Neuronal stem cell (in vitro differentiated cells): ENCODE results near the gene RAB2B.

ENCODE experiments used
- DNase-seq: peaks from one replicate; pipeline ENCODE4 v3.0.0-alpha.2; 2013; ENCODE audit warnings: low spot score
- H2AFZ ChIP-seq: one replicate; pipeline ENCODE4 v1.6.1; 2013; ENCODE audit warnings: mild to moderate bottlenecking, low read length, inconsistent platforms
- H2AK5ac ChIP-seq: 2 replicates; pipeline ENCODE4 v1.6.1; 2013; ENCODE audit warnings: low read depth, mild to moderate bottlenecking, inconsistent platforms, low read length, moderate library complexity, mixed read lengths
- H2BK120ac ChIP-seq: 2 replicates; pipeline ENCODE4 v1.6.1; 2013; ENCODE audit warnings: low read depth, mild to moderate bottlenecking, inconsistent platforms, low read length, moderate library complexity, mixed read lengths
- H2BK12ac ChIP-seq: one replicate; pipeline ENCODE4 v1.6.1; 2013; ENCODE audit warnings: low read length, inconsistent platforms
- H2BK15ac ChIP-seq: 2 replicates; pipeline ENCODE4 v1.6.1; 2013; ENCODE audit warnings: mild to moderate bottlenecking, low read length, inconsistent platforms, mixed read lengths
- H2BK5ac ChIP-seq: one replicate; pipeline ENCODE4 v1.6.1; 2013; ENCODE audit warnings: inconsistent platforms, mild to moderate bottlenecking, low read length, moderate library complexity
- H3K14ac ChIP-seq: one replicate; pipeline ENCODE4 v1.6.1; 2013; ENCODE audit warnings: low read length, inconsistent platforms
- H3K18ac ChIP-seq: 2 replicates; pipeline ENCODE4 v1.6.1; 2013; ENCODE audit warnings: low read length, inconsistent platforms
- H3K23ac ChIP-seq: 2 replicates; pipeline ENCODE4 v1.6.1; 2013; ENCODE audit warnings: low read depth, mild to moderate bottlenecking, mixed read lengths, low read length, inconsistent platforms; ENCODE audit not compliant: poor library complexity
- H3K27ac ChIP-seq: replicated peaks from 3 replicates; pipeline ENCODE4 v1.5.1; 2013; ENCODE audit warnings: low read length, inconsistent platforms
- H3K27me3 ChIP-seq, 3 experiments: 2 replicates each; pipeline ENCODE4 v1.6.1; 2013; ENCODE audit warnings: low read length in 3 of 3, mild to moderate bottlenecking in 2 of 3, inconsistent platforms in 1 of 3, low read depth in 1 of 3, mixed read lengths in 1 of 3, moderate library complexity in 1 of 3; ENCODE audit not compliant: control insufficient read depth in 3 of 3, insufficient read depth in 3 of 3
- H3K36me3 ChIP-seq, 2 donors: replicated peaks in 1 of 2; 2 replicates each; pipeline ENCODE4 v1.6.1; 2013; ENCODE audit warnings: low read length in 2 of 2; ENCODE audit not compliant: control insufficient read depth in 2 of 2, insufficient read depth in 2 of 2
- H3K4ac ChIP-seq: 2 replicates; pipeline ENCODE4 v1.6.1; 2013; ENCODE audit warnings: inconsistent platforms, mild to moderate bottlenecking, low read length, moderate library complexity
- H3K4me1 ChIP-seq, 2 donors: 1 replicate in 1 of 2; 2 replicates in 1 of 2; pipeline ENCODE4 v1.6.1; 2013; ENCODE audit warnings: low read length in 2 of 2, low read depth in 1 of 2; ENCODE audit not compliant: control insufficient read depth in 2 of 2, insufficient read depth in 1 of 2
- H3K4me2 ChIP-seq: one replicate; pipeline ENCODE4 v1.6.1; 2013; ENCODE audit warnings: mild to moderate bottlenecking, low read length, inconsistent platforms; ENCODE audit not compliant: insufficient read depth, poor library complexity, severe bottlenecking
- H3K4me3 ChIP-seq, 2 donors: 2 replicates each; pipeline ENCODE4 v1.5.1; 2013; ENCODE audit warnings: low read length in 2 of 2, mild to moderate bottlenecking in 2 of 2, inconsistent platforms in 1 of 2, moderate library complexity in 1 of 2
- H3K79me1 ChIP-seq: one replicate; pipeline ENCODE4 v1.6.1; 2013; ENCODE audit warnings: low read depth, mild to moderate bottlenecking, inconsistent platforms, low read length, moderate library complexity
- H3K9ac ChIP-seq: one replicate; pipeline ENCODE4 v1.6.1; 2013; ENCODE audit warnings: mild to moderate bottlenecking, low read depth, low read length, inconsistent platforms; ENCODE audit not compliant: poor library complexity
- H3K9me3 ChIP-seq, 2 donors: replicated peaks in 1 of 2; 2 replicates each; pipeline versions ENCODE3 to v1.6.1; 2013; ENCODE audit warnings: low read length in 2 of 2, mild to moderate bottlenecking in 2 of 2, inconsistent platforms in 1 of 2, low read depth in 1 of 2, mixed read lengths in 1 of 2, moderate library complexity in 1 of 2; ENCODE audit not compliant: control insufficient read depth in 2 of 2, insufficient read depth in 1 of 2
- H4K8ac ChIP-seq: one replicate; pipeline ENCODE4 v1.6.1; 2013; ENCODE audit warnings: low read depth, mild to moderate bottlenecking, inconsistent platforms, low read length, moderate library complexity
- H4K91ac ChIP-seq: one replicate; pipeline ENCODE4 v1.6.1; 2013; ENCODE audit warnings: low read length, low read depth, mild to moderate bottlenecking, inconsistent platforms; ENCODE audit not compliant: poor library complexity
- WGBS, 2 donors: extraction: QIAGEN DNeasy Blood & Tissue Kit; methylation state at CpG; one replicate each; pipeline ENCODE4 v1.1.7; 2013; ENCODE audit warnings: missing lambda C conversion rate in 2 of 2, mixed read lengths in 1 of 2; ENCODE audit not compliant: insufficient read length in 2 of 2, insufficient replicate concordance in 1 of 2; ENCODE audit errors: extremely low coverage in 2 of 2; 5-methylcytosine and 5-hydroxymethylcytosine counted together

RAB2B gene

DNA sequence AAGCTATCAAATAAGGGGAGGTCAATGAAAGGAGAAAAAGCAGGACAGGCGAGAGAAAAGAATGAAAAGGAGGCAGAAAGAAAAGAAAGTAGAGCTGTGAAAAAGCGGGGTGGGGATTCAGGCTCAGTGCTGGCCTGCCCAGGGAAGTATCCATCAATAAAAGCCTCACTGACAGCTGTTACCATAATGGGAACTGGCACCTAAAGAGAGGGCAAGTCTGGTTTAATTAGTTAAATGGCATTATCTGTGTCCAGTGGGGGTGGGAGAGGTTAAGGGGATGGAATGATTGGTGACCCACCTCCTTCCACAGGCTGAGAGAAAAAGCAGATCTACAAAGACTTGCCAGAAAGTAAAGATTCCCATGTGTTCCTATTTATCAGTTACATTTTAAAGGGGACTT lies 42.0 kb upstream of the RAB2B start:
- Histone ChIP-seq H3K9me3 (peaks cover 2 to 4% of the 10 kb centered on the region in 2 donors), H4K8ac (no peak overlapping the region), H3K36me3 (peaks cover 25 to 45% of the 10 kb centered on the region in 2 donors), H3K4me1 (peaks cover 4 to 28% of the 10 kb centered on the region in 2 donors), H3K4me2 (no peak overlapping the region), H3K27me3 (no peaks in the 10 kb centered on the region), H2AK5ac (no peak overlapping the region), H2BK5ac (no peak overlapping the region), H3K27ac (peak overlapping the region; percentile 95), H2AFZ (no peak overlapping the region), H3K14ac (no peak overlapping the region), H2BK120ac (no peak overlapping the region), H2BK15ac (no peak overlapping the region), H3K4me3 (no peak overlapping the region), H4K91ac (no peak overlapping the region), H3K23ac (no peak overlapping the region), H3K18ac (no peak overlapping the region), H3K79me1 (peaks cover 11% of the 10 kb centered on the region), H3K4ac (no peak overlapping the region), H2BK12ac (no peak overlapping the region), H3K9ac (no peak overlapping the region)
- DNase-seq, result no peak
- no CpG with 5 or more reads among the region's 2 CpGs for WGBS, 2 donors

DNA sequence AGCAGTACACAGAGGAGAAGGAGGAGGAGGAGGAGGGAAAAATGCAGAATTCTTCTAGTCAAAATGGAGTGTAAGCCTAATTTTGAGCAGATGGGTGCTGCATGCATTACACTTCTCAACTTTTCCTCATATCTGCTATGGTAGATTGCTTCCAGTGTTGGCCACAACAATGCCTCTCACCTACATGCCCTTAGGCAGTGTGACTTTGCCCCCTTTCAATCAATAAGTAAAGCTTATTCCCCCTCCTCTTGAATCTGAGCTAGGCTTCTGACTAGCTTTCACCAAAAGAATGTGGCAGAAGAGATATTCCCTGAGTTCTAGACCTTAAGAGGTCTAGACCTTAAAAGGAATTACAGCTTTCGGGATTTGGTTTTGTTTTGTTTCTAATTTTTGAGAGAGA lies 37.6 kb upstream of the RAB2B start:
- H3K23ac ChIP-seq, result no peak overlapping the region
- no peak overlapping the region for H3K9ac ChIP-seq
- H3K18ac ChIP-seq, result no peak overlapping the region
- H4K91ac ChIP-seq, result no peak overlapping the region
- H3K9me3 ChIP-seq, result no peaks in the 10 kb centered on the region
- H3K4ac ChIP-seq, result no peak overlapping the region
- H3K79me1 ChIP-seq, result peaks cover 5% of the 10 kb centered on the region
- peaks cover 7 to 9% of the 10 kb centered on the region in 2 donors for H3K4me1 ChIP-seq
- H4K8ac ChIP-seq, result no peak overlapping the region
- no peak overlapping the region for H3K14ac ChIP-seq
- no peaks in the 10 kb centered on the region for H3K27me3 ChIP-seq
- no peak overlapping the region for H3K4me2 ChIP-seq
- no peak overlapping the region for H2BK12ac ChIP-seq
- H2BK120ac ChIP-seq, result no peak overlapping the region
- H3K4me3 ChIP-seq, result no peak overlapping the region
- WGBS, 2 donors, result no CpG with 5 or more reads among the region's 1 CpG
- no peak overlapping the region for H2BK15ac ChIP-seq
- H3K27ac ChIP-seq, result peak overlapping the region; percentile 27
- DNase-seq, result no peak
- peak overlapping the region; percentile 47 for H2AFZ ChIP-seq
- no peak overlapping the region for H2AK5ac ChIP-seq
- no peak overlapping the region for H2BK5ac ChIP-seq
- H3K36me3 ChIP-seq, result peaks cover 0 to 10% of the 10 kb centered on the region in 2 donors

DNA sequence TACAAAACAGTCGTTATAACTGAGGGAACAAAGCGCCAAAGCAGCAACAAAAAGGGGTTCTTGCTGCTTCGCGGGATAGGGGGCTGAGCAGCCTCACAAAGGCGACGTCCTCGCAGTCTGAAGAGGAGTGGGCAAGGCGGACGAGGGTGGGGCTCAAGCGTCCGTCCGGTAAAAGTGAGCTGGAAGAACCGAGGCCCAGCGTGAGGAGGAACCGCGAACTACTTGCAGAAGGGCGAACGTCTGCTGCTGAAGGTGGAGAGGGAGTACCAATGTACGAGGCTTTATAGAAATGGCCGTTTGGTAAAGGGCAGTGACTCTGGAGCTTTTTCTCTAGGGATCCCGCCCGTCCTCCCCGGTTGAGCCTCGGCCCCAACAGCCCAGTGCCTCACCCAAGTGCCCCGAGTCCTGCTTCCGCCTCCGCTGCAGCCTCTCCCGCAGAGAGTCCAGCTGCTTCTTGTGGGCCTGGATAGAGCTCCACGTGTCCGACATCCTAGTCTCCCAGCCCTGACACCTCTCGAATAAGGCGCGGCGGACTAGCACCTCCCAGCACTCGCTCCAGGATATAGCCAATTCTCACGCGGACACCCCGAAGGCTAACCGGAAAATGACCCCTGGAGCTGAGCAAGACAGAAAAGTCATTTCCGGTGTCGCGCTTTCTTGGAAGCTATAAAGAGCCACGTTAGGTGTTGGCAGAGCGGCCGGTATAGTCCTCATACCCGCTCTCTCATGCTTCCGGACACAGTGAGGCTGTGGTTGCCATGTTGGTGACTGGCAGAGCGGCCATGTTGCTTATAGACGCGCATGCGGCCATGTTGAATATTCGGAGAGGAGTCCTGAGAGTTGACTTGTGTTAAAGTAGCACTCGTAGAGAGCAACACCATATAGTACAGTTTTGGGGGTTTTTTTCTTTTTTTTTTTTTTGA lies 34.2 kb upstream of the RAB2B start, which contains the start of gene METTL3:
METTL3 (minus strand) TSS at position 606 of the 923 bp plus-strand sequence; CDS start at position 489, 117 bp downstream.
- peak within 1 kb of the TSS; percentile 8 for H2BK15ac ChIP-seq
- H4K8ac ChIP-seq, result peak within 1 kb of the TSS; percentile 5
- peak; percentile 92 for DNase-seq
- no peaks in the 10 kb centered on the region for H3K9me3 ChIP-seq
- H3K23ac ChIP-seq, result no peak within 1 kb of the TSS
- H2BK5ac ChIP-seq, result peak within 1 kb of the TSS; percentile 76
- peak within 1 kb of the TSS; percentile 16 for H2AK5ac ChIP-seq
- H2BK120ac ChIP-seq, result no peak within 1 kb of the TSS
- H3K14ac ChIP-seq, result no peak within 1 kb of the TSS
- H3K36me3 ChIP-seq, result peaks cover 3 to 36% of the 10 kb centered on the region in 2 donors
- H3K4me3 ChIP-seq, result peak within 1 kb of the TSS; percentile 90
- H4K91ac ChIP-seq, result peak within 1 kb of the TSS; percentile 34
- H3K79me1 ChIP-seq, result peaks cover 6% of the 10 kb centered on the region
- peaks cover 5 to 9% of the 10 kb centered on the region in 2 donors for H3K4me1 ChIP-seq
- H3K4ac ChIP-seq, result no peak within 1 kb of the TSS
- peak within 1 kb of the TSS; percentile 80 for H3K4me2 ChIP-seq
- peak within 1 kb of the TSS; percentile 89 for H3K9ac ChIP-seq
- peak within 1 kb of the TSS; percentile 95 for H3K18ac ChIP-seq
- H2AFZ ChIP-seq, result peak within 1 kb of the TSS; percentile 83
- H3K27me3 ChIP-seq, result no peaks in the 10 kb centered on the region
- H3K27ac ChIP-seq, result peak within 1 kb of the TSS; percentile 68
- WGBS, 2 donors, result no CpG with 5 or more reads among the region's 53 CpGs
- no peak within 1 kb of the TSS for H2BK12ac ChIP-seq

DNA sequence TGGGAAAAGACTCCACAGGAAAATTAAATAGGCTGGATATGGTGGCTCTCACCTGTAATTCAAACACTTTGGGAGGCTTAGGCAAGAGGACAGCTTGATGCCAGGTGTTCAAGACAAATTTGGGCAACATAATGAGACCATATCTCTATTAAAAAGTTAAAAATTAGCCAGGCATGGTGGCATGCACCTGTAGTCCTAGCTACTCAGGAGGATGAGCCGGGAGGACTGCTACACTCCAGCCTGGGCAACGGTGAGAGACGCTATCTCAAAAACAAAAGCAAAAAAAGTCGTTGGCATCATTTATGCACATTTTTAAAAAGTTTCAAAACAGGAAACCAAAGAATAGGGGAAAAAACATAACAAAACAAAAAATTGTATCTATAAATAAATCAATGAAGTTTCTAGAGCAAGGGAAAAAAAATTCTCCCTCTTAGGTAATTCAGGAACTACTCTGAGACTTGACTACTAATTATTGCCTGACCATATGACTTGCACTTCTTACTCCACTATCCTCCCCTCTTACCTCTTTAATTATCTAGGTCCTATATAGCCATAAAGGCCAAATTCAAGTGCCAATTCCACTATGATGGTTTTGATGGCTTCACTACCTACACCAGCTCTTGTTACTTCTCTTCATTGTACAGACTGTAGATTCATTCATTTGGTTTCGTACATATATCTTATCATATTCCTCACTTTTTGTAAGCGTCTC lies 32.8 kb upstream of the RAB2B start:
- no peak overlapping the region for H3K4ac ChIP-seq
- H3K4me1 ChIP-seq, result peaks cover 3 to 9% of the 10 kb centered on the region in 2 donors
- WGBS, 2 donors, result no CpG with 5 or more reads among the region's 6 CpGs
- H3K79me1 ChIP-seq, result peaks cover 6% of the 10 kb centered on the region
- no peak overlapping the region for H3K9ac ChIP-seq
- H2AFZ ChIP-seq, result no peak overlapping the region
- no peak overlapping the region for H3K18ac ChIP-seq
- H2AK5ac ChIP-seq, result no peak overlapping the region
- H4K8ac ChIP-seq, result no peak overlapping the region
- H2BK15ac ChIP-seq, result no peak overlapping the region
- no peak overlapping the region for H3K14ac ChIP-seq
- H3K27ac ChIP-seq, result no peak overlapping the region
- no peak for DNase-seq
- H4K91ac ChIP-seq, result no peak overlapping the region
- H3K36me3 ChIP-seq, result peaks cover 3 to 49% of the 10 kb centered on the region in 2 donors
- H3K4me2 ChIP-seq, result no peak overlapping the region
- peak overlapping the region in 1 of 2 donors; percentile 90 for H3K4me3 ChIP-seq
- no peak overlapping the region for H3K23ac ChIP-seq
- H2BK12ac ChIP-seq, result no peak overlapping the region
- H3K27me3 ChIP-seq, result no peaks in the 10 kb centered on the region
- no peak overlapping the region for H2BK5ac ChIP-seq
- H2BK120ac ChIP-seq, result no peak overlapping the region
- H3K9me3 ChIP-seq, result no peaks in the 10 kb centered on the region
